WTC11 (cell line): ENCODE results near the gene NAALADL2. TPM values are rescaled to one million over a fixed set of nuclear protein-coding genes. Genes with fewer than 3 reads are reported as not detected.

ENCODE experiments used
- ATAC-seq: fragments of 200-7000 bp; cut with Tn5 transposase; 2 replicates; pipeline ENCODE4 v1.10.0; 2021; ENCODE audit warnings: mild to moderate bottlenecking, moderate library complexity
- CTCF ChIA-PET: fragments of 300-600 bp; sonication (Branson Sonifier 250); formaldehyde crosslinking; loops from one replicate; lab custom pipeline; 2021; ENCODE audit warnings: antibody characterized with exemption; lab: Charles Lee
- POLR2A ChIA-PET: fragments of 350-600 bp; sonication (Branson Sonifier 250); formaldehyde crosslinking; loops from one replicate; lab custom pipeline; 2021; ENCODE audit warnings: antibody characterized with exemption; lab: Charles Lee
- DNase-seq: peaks from one replicate; pipeline ENCODE4 v3.0.0; 2021; ENCODE audit warnings: low spot score
- H3K27ac Mint-ChIP-seq: 2 replicates; pipeline ENCODE4 v1.8.0; 2021; ENCODE audit warnings: mixed read lengths
- H3K27me3 Mint-ChIP-seq: 2 replicates; pipeline ENCODE4 v1.8.0; 2021; ENCODE audit warnings: low read depth, mild to moderate bottlenecking, moderate library complexity, mixed read lengths
- H3K36me3 Mint-ChIP-seq: 2 replicates; pipeline ENCODE4 v1.8.0; 2021; ENCODE audit warnings: mixed read lengths
- H3K4me1 Mint-ChIP-seq: 2 replicates; pipeline ENCODE4 v1.8.0; 2022; ENCODE audit warnings: mixed read lengths
- H3K4me3 Mint-ChIP-seq: 2 replicates; pipeline ENCODE4 v1.8.0; 2021; ENCODE audit warnings: mild to moderate bottlenecking, moderate library complexity, mixed read lengths
- H3K9me3 Mint-ChIP-seq: 2 replicates; pipeline ENCODE4 v1.8.0; 2021; ENCODE audit warnings: mixed read lengths
- ATF1 ChIP-seq: sonication (generic); formaldehyde crosslinking; IDR thresholded peaks from 2 replicates; pipeline ENCODE4 v1.8.1; 2023; ENCODE audit warnings: mild to moderate bottlenecking, moderate library complexity, missing genetic modification reagents
- CREB1 ChIP-seq: sonication (generic); formaldehyde crosslinking; IDR thresholded peaks from 2 replicates; pipeline ENCODE4 v1.8.0; 2023; ENCODE audit warnings: mild to moderate bottlenecking, missing genetic modification reagents
- CREM ChIP-seq: sonication (generic); formaldehyde crosslinking; IDR thresholded peaks from 2 replicates; pipeline ENCODE4 v1.8.1; 2022; ENCODE audit warnings: mild to moderate bottlenecking, missing genetic modification reagents, moderate library complexity
- EMX1 ChIP-seq: fragments of 250-450 bp; sonication (Bioruptor Pico); IDR thresholded peaks from 2 replicates; pipeline ENCODE4 v1.8.0; 2021; ENCODE audit warnings: mild to moderate bottlenecking
- GABPB1 ChIP-seq: sonication (generic); formaldehyde crosslinking; IDR thresholded peaks from 2 replicates; pipeline ENCODE4 v1.8.1; 2023; ENCODE audit warnings: mild to moderate bottlenecking, missing genetic modification reagents
- GTF2I ChIP-seq: fragments of 250-450 bp; sonication (Bioruptor Pico); conservative IDR thresholded peaks from 2 replicates; pipeline ENCODE4 v1.4.0; 2021; ENCODE audit warnings: mild to moderate bottlenecking
- JUN ChIP-seq: sonication (generic); formaldehyde crosslinking; IDR thresholded peaks from 2 replicates; pipeline ENCODE4 v1.8.0; 2023; ENCODE audit warnings: mild to moderate bottlenecking, missing genetic modification reagents
- KAT7 ChIP-seq: sonication (generic); formaldehyde crosslinking; IDR thresholded peaks from 2 replicates; pipeline ENCODE4 v1.8.1; 2023; ENCODE audit warnings: missing genetic modification reagents, mild to moderate bottlenecking, borderline replicate concordance
- MAX ChIP-seq: sonication (generic); formaldehyde crosslinking; IDR thresholded peaks from 2 replicates; pipeline ENCODE4 v1.8.0; 2022; ENCODE audit warnings: mild to moderate bottlenecking, missing genetic modification reagents
- PRDM15 ChIP-seq: sonication (generic); formaldehyde crosslinking; IDR thresholded peaks from 2 replicates; pipeline ENCODE4 v1.8.0; 2022; ENCODE audit warnings: missing genetic modification reagents
- PREB ChIP-seq: sonication (generic); formaldehyde crosslinking; IDR thresholded peaks from 2 replicates; pipeline ENCODE4 v1.8.1; 2022; ENCODE audit warnings: mild to moderate bottlenecking, missing genetic modification reagents, moderate library complexity, borderline replicate concordance
- PRRX2 ChIP-seq: fragments of 250-450 bp; sonication (Bioruptor Pico); IDR thresholded peaks from 2 replicates; pipeline ENCODE4 v1.8.0; 2021; ENCODE audit warnings: mild to moderate bottlenecking
- SP1 ChIP-seq: sonication (generic); formaldehyde crosslinking; conservative IDR thresholded peaks from 2 replicates; pipeline ENCODE4 v1.8.1; 2022; ENCODE audit warnings: missing genetic modification reagents
- TCF7 ChIP-seq: sonication (generic); formaldehyde crosslinking; IDR thresholded peaks from 2 replicates; pipeline ENCODE4 v1.8.0; 2022; ENCODE audit warnings: mild to moderate bottlenecking, low read depth, missing genetic modification reagents, moderate library complexity
- ZBTB21 ChIP-seq: sonication (generic); formaldehyde crosslinking; IDR thresholded peaks from 2 replicates; pipeline ENCODE4 v1.8.1; 2023; ENCODE audit warnings: mild to moderate bottlenecking, missing genetic modification reagents, borderline replicate concordance
- ZNF121 ChIP-seq: sonication (generic); formaldehyde crosslinking; IDR thresholded peaks from 2 replicates; pipeline ENCODE4 v1.8.0; 2023; ENCODE audit warnings: missing genetic modification reagents
- ZNF396 ChIP-seq: fragments of 250-450 bp; sonication (Bioruptor Pico); IDR thresholded peaks from 2 replicates; pipeline ENCODE4 v1.8.0; 2021; ENCODE audit warnings: mild to moderate bottlenecking, moderate library complexity, borderline replicate concordance
- total RNA-seq: library from RNA; stranded (reverse); gene quantifications from 3 replicates; pipeline ENCODE4 v1.2.3, GENCODE V29; 2021
- TF ChIP-seq, protein P1 (sequence below): sonication (generic); formaldehyde crosslinking; IDR thresholded peaks from 2 replicates; pipeline ENCODE4 v1.8.1; 2022; ENCODE audit warnings: mild to moderate bottlenecking, moderate library complexity, missing genetic modification reagents
- TF ChIP-seq, protein P2 (sequence below): sonication (generic); formaldehyde crosslinking; IDR thresholded peaks from 2 replicates; pipeline ENCODE4 v1.8.1; 2023; ENCODE audit warnings: mild to moderate bottlenecking, missing genetic modification reagents, borderline replicate concordance
- TF ChIP-seq, protein P3 (sequence below): fragments of 250-450 bp; sonication (Bioruptor Pico); IDR thresholded peaks from 2 replicates; pipeline ENCODE4 v2.1.2; 2022; ENCODE audit warnings: mild to moderate bottlenecking, moderate library complexity

Gene NAALADL2
- total RNA-seq, 1 experiment from 2014 or later, result 1.2 TPM

GRCh38 chr3:175098644-175099043 is 239.5 kb downstream of the NAALADL2 start (continued):
- TF ChIP-seq ATF1 (CRISPR knock-in tag) (no peak), ZNF121 (CRISPR knock-in tag) (no peak)

DNA sequence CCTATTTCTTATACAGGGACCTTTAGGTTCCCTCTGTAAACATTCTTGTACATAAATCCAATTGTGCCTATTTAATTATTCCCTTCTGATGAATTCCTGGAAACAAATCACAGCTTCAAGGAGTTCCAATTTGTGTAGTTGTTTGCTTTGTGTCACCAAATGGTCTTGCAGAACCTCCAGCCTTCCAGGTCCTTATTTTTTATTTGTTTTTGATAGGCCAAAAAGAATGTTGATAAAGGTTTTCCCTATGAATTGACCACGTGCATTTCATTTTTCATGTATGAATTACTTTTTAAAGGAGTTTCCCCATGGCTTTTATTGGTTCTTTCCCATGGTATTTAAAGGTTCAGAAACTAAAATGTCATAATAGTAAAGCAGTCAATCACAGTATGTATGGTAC is 243.0 kb downstream of the NAALADL2 start:
- POLR2A ChIA-PET, result no interaction called here
- TF ChIP-seq GABPB1 (CRISPR knock-in tag) (no peak), PRRX2 (CRISPR knock-in tag) (no peak), ZNF396 (CRISPR knock-in tag) (no peak), CREM (CRISPR knock-in tag) (no peak), JUN (CRISPR knock-in tag) (no peak), EMX1 (CRISPR knock-in tag) (no peak), SP1 (no peak), ZBTB21 (CRISPR knock-in tag) (no peak), GTF2I (CRISPR knock-in tag) (no peak), CREB1 (CRISPR knock-in tag) (no peak)
- no peak overlapping the region for H3K4me3 Mint-ChIP-seq
- H3K4me1 Mint-ChIP-seq, result 0 out of 2 replicates have a peak, but pooled peaks cover 3% of the 10 kb centered on the region
- CTCF ChIA-PET, result no interaction called here
- no peaks in the 10 kb centered on the region for H3K9me3 Mint-ChIP-seq
- H3K27ac Mint-ChIP-seq, result no peak overlapping the region
- DNase-seq, result no peak
- ATAC-seq, result no peak
- no peaks in the 10 kb centered on the region for H3K27me3 Mint-ChIP-seq
- H3K36me3 Mint-ChIP-seq, result no peaks in the 10 kb centered on the region

DNA sequence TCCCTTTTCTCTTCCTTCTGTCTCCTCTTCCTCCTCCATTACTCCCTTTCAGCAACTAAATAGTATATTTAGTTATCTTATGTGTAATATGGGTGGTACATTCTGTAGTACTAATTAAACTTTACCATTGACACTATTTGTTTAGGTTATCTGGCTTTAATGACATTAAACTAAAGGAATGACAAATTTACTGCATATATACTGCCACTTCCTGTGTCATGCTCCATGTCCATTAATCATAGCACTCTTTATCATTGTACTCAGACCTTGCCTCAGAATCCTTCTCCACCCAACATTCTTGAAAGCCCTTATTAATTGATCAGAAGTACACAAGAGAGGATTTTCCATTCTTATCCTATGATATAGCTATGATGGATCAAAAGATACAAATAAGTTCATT is 244.2 kb downstream of the NAALADL2 start:
- Mint-ChIP-seq H3K4me3 (no peak overlapping the region), H3K36me3 (no peaks in the 10 kb centered on the region), H3K4me1 (0 out of 2 replicates have a peak, but pooled peaks cover 3% of the 10 kb centered on the region), H3K9me3 (no peaks in the 10 kb centered on the region), H3K27ac (no peak overlapping the region), H3K27me3 (no peaks in the 10 kb centered on the region)
- DNase-seq (no peak), ATAC-seq (no peak)
- POLR2A ChIA-PET, result no interaction called here
- CTCF ChIA-PET, result no interaction called here
- TF ChIP-seq MAX (no peak), PRDM15 (CRISPR knock-in tag) (no peak), PREB (CRISPR knock-in tag) (no peak), KAT7 (CRISPR knock-in tag) (no peak), CREM (CRISPR knock-in tag) (no peak), TCF7 (no peak)
- TF ChIP-seq, protein P1, sequence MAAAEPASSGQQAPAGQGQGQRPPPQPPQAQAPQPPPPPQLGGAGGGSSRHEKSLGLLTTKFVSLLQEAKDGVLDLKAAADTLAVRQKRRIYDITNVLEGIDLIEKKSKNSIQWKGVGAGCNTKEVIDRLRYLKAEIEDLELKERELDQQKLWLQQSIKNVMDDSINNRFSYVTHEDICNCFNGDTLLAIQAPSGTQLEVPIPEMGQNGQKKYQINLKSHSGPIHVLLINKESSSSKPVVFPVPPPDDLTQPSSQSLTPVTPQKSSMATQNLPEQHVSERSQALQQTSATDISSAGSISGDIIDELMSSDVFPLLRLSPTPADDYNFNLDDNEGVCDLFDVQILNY, result no peak
- TF ChIP-seq, protein P2, sequence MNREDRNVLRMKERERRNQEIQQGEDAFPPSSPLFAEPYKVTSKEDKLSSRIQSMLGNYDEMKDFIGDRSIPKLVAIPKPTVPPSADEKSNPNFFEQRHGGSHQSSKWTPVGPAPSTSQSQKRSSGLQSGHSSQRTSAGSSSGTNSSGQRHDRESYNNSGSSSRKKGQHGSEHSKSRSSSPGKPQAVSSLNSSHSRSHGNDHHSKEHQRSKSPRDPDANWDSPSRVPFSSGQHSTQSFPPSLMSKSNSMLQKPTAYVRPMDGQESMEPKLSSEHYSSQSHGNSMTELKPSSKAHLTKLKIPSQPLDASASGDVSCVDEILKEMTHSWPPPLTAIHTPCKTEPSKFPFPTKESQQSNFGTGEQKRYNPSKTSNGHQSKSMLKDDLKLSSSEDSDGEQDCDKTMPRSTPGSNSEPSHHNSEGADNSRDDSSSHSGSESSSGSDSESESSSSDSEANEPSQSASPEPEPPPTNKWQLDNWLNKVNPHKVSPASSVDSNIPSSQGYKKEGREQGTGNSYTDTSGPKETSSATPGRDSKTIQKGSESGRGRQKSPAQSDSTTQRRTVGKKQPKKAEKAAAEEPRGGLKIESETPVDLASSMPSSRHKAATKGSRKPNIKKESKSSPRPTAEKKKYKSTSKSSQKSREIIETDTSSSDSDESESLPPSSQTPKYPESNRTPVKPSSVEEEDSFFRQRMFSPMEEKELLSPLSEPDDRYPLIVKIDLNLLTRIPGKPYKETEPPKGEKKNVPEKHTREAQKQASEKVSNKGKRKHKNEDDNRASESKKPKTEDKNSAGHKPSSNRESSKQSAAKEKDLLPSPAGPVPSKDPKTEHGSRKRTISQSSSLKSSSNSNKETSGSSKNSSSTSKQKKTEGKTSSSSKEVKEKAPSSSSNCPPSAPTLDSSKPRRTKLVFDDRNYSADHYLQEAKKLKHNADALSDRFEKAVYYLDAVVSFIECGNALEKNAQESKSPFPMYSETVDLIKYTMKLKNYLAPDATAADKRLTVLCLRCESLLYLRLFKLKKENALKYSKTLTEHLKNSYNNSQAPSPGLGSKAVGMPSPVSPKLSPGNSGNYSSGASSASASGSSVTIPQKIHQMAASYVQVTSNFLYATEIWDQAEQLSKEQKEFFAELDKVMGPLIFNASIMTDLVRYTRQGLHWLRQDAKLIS, result no peak
- TF ChIP-seq, protein P3, sequence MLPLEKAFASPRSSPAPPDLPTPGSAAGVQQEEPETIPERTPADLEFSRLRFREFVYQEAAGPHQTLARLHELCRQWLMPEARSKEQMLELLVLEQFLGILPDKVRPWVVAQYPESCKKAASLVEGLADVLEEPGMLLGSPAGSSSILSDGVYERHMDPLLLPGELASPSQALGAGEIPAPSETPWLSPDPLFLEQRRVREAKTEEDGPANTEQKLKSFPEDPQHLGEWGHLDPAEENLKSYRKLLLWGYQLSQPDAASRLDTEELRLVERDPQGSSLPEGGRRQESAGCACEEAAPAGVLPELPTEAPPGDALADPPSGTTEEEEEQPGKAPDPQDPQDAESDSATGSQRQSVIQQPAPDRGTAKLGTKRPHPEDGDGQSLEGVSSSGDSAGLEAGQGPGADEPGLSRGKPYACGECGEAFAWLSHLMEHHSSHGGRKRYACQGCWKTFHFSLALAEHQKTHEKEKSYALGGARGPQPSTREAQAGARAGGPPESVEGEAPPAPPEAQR (CRISPR knock-in tag), result no peak
